ENCODE data around the gene TJP3.
A peak's percentile ranks its signal among the peaks of the same experiment; 100 is the strongest.

The TJP3 gene

DNA sequence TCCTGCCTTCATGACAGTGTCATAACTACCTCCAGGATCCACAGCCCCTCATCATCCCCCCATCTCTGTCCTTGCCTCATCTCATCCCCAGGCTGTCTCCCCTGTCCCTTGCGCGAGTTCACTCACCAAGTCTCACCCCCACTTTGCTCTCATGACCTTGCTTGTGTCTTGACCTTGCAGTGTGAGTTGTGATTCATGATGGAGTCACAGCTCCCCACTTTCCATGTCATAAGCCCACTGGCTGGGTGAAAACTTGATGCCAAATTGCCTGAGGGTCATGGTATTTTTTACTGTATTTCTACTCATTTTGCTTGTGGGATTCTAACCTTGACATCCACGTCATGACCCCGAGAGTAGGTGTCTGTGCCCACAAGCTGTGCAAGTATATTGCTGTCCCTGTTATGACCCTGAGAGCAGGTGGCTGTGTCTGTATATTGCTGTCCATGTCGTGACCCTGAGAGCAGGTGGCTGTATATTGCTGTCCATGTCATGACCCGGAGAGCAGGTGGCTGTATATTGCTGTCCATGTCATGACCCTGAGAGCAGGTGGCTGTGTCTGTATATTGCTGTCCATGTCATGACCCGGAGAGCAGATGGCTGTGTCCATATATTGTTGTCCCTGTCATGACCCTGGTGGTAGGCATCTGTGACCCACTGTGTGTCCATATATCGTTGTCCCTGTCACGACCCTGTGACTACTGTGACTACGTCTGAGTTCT lies 29.5 kb downstream of the TJP3 start:
- no peak overlapping the region for H3K27ac ChIP-seq (ENCODE audit: low read depth, low read length)
- H3K4me2 ChIP-seq (ENCODE audit: low read length), result no peak overlapping the region
- H3K4me3 ChIP-seq (ENCODE audit: low read length), result no peak overlapping the region
- H4K20me1 ChIP-seq (ENCODE audit: control insufficient read depth, insufficient read depth, low read depth, low read length), result no peaks in the 10 kb centered on the region
- H3K9me2 ChIP-seq (replicated peaks; ENCODE audit: control insufficient read depth, low read length), result no peaks in the 10 kb centered on the region
- H3F3A ChIP-seq (ENCODE audit: control insufficient read depth, insufficient read depth), result no peaks in the 10 kb centered on the region
- no peaks in the 10 kb centered on the region for H3K4me1 ChIP-seq (ENCODE audit: control insufficient read depth, low read length)
- no peaks in the 10 kb centered on the region for H3K9me3 ChIP-seq (ENCODE audit: control insufficient read depth, insufficient read depth, low read length)
- H3K27me3 ChIP-seq (ENCODE audit: control insufficient read depth, low read length), result no peaks in the 10 kb centered on the region
- H3K79me2 ChIP-seq (ENCODE audit: control insufficient read depth, low read length), result no peaks in the 10 kb centered on the region
- no peaks in the 10 kb centered on the region for H3K36me3 ChIP-seq (ENCODE audit: control insufficient read depth, low read length)
- TF ChIP-seq, protein P1, sequence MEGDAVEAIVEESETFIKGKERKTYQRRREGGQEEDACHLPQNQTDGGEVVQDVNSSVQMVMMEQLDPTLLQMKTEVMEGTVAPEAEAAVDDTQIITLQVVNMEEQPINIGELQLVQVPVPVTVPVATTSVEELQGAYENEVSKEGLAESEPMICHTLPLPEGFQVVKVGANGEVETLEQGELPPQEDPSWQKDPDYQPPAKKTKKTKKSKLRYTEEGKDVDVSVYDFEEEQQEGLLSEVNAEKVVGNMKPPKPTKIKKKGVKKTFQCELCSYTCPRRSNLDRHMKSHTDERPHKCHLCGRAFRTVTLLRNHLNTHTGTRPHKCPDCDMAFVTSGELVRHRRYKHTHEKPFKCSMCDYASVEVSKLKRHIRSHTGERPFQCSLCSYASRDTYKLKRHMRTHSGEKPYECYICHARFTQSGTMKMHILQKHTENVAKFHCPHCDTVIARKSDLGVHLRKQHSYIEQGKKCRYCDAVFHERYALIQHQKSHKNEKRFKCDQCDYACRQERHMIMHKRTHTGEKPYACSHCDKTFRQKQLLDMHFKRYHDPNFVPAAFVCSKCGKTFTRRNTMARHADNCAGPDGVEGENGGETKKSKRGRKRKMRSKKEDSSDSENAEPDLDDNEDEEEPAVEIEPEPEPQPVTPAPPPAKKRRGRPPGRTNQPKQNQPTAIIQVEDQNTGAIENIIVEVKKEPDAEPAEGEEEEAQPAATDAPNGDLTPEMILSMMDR (IDR thresholded peaks at IDR 0.05; ENCODE audit: low read depth, low read length, poor library complexity, severe bottlenecking), result no peak
- no peak for TF ChIP-seq EZH2phosphoT487 (IDR thresholded peaks at IDR 0.05; ENCODE audit: borderline replicate concordance, low read length)

DNA sequence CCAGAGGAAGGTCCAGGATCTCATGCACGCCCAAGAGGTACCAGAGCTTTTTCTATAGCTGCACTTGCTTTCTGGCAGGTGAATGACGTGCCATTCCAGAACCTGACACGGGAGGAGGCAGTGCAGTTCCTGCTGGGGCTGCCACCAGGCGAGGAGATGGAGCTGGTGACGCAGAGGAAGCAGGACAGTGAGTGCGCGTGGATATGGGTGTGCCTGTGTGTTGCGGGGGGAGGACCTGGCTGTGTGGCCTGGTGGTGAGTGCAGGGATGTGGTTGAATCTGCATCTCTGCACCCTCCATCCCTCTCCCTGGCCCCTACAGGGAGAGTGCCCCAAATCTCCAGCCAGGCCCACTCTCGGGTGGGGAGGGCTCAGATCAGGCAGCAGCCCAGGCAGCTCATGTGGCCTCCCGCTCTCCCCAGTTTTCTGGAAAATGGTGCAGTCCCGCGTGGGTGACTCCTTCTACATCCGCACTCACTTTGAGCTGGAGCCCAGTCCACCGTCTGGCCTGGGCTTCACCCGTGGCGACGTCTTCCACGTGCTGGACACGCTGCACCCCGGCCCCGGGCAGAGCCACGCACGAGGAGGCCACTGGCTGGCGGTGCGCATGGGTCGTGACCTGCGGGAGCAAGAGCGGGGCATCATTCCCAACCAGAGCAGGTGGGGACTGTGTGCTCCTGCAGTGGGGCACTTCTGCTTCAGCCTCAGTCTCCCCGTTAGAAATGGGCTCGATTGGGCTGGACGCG lies 30.5 kb downstream of the TJP3 start:
- Histone ChIP-seq H3K4me1 (ENCODE audit: control insufficient read depth, low read length) (peaks cover 3% of the 10 kb centered on the region), H4K20me1 (ENCODE audit: control insufficient read depth, insufficient read depth, low read depth, low read length) (no peaks in the 10 kb centered on the region), H3F3A (ENCODE audit: control insufficient read depth, insufficient read depth) (no peaks in the 10 kb centered on the region), H3K9me2 (replicated peaks; ENCODE audit: control insufficient read depth, low read length) (no peaks in the 10 kb centered on the region), H3K4me2 (ENCODE audit: low read length) (no peak overlapping the region), H3K9me3 (ENCODE audit: control insufficient read depth, insufficient read depth, low read length) (peaks cover 3% of the 10 kb centered on the region; the same call in 1 of the 2 replicates), H3K27ac (ENCODE audit: low read depth, low read length) (no peak overlapping the region), H3K4me3 (ENCODE audit: low read length) (no peak overlapping the region), H3K27me3 (ENCODE audit: control insufficient read depth, low read length) (no peaks in the 10 kb centered on the region), H3K36me3 (ENCODE audit: control insufficient read depth, low read length) (no peaks in the 10 kb centered on the region), H3K79me2 (ENCODE audit: control insufficient read depth, low read length) (no peaks in the 10 kb centered on the region)
- no peak for TF ChIP-seq EZH2phosphoT487 (IDR thresholded peaks at IDR 0.05; ENCODE audit: borderline replicate concordance, low read length)

DNA sequence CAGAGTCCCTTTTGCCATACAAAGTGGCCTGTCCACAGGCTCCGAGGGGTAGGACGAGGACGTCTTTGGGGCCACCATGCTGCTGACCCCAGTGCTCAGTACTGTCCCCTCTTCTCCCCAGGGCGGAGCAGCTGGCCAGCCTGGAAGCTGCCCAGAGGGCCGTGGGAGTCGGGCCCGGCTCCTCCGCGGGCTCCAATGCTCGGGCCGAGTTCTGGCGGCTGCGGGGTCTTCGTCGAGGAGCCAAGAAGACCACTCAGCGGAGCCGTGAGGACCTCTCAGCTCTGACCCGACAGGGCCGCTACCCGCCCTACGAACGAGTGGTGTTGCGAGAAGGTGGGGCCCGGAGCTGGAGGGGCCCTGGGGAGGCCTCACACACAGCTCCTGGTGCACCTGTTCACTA lies 32.2 kb downstream of the TJP3 start:
- Histone ChIP-seq H3K27ac (ENCODE audit: low read depth, low read length) (no peak overlapping the region), H3K9me3 (ENCODE audit: control insufficient read depth, insufficient read depth, low read length) (peaks cover 3% of the 10 kb centered on the region; the same call in 1 of the 2 replicates), H3K79me2 (ENCODE audit: control insufficient read depth, low read length) (no peaks in the 10 kb centered on the region), H3K36me3 (ENCODE audit: control insufficient read depth, low read length) (no peaks in the 10 kb centered on the region), H3F3A (ENCODE audit: control insufficient read depth, insufficient read depth) (no peaks in the 10 kb centered on the region), H4K20me1 (ENCODE audit: control insufficient read depth, insufficient read depth, low read depth, low read length) (no peaks in the 10 kb centered on the region), H3K9me2 (replicated peaks; ENCODE audit: control insufficient read depth, low read length) (no peaks in the 10 kb centered on the region), H3K4me1 (ENCODE audit: control insufficient read depth, low read length) (peaks cover 6% of the 10 kb centered on the region), H3K4me3 (ENCODE audit: low read length) (no peak overlapping the region), H3K4me2 (ENCODE audit: low read length) (no peak overlapping the region), H3K27me3 (ENCODE audit: control insufficient read depth, low read length) (no peaks in the 10 kb centered on the region)
- no peak for TF ChIP-seq EZH2phosphoT487 (IDR thresholded peaks at IDR 0.05; ENCODE audit: borderline replicate concordance, low read length)
- TF ChIP-seq, protein P1 (IDR thresholded peaks at IDR 0.05; ENCODE audit: low read depth, low read length, poor library complexity, severe bottlenecking), result no peak

DNA sequence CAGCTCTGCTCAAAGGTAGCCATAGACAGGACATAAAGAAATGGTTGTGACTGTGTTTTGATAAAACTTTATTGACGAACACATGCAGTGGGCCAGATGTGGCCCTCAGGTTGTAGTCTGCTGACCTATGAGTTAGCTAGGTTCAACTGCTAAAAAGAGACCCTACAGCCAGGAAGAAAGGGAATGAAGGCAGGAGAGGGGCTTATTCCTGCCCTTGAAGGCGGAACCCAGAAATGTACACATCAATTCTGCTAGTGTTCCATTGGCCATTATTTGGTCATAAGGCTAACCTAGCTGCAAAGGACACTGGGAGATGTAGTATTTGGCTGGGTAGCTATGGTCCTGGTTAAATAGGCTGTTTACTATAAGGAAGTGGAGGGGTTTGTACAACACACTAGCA lies 35.3 kb downstream of the TJP3 start:
- TF ChIP-seq, protein P1 (IDR thresholded peaks at IDR 0.05; ENCODE audit: low read depth, low read length, poor library complexity, severe bottlenecking), result no peak
- no peak for TF ChIP-seq EZH2phosphoT487 (IDR thresholded peaks at IDR 0.05; ENCODE audit: borderline replicate concordance, low read length)
- no peaks in the 10 kb centered on the region for H3K79me2 ChIP-seq (ENCODE audit: control insufficient read depth, low read length)
- H3K27ac ChIP-seq (ENCODE audit: low read depth, low read length), result no peak overlapping the region
- H3K36me3 ChIP-seq (ENCODE audit: control insufficient read depth, low read length), result no peaks in the 10 kb centered on the region
- H4K20me1 ChIP-seq (ENCODE audit: control insufficient read depth, insufficient read depth, low read depth, low read length), result no peaks in the 10 kb centered on the region
- no peaks in the 10 kb centered on the region for H3F3A ChIP-seq (ENCODE audit: control insufficient read depth, insufficient read depth)
- peaks cover 3% of the 10 kb centered on the region; the same call in 1 of the 2 replicates for H3K9me3 ChIP-seq (ENCODE audit: control insufficient read depth, insufficient read depth, low read length)
- H3K27me3 ChIP-seq (ENCODE audit: control insufficient read depth, low read length), result no peaks in the 10 kb centered on the region
- peak overlapping the region; percentile 4; the same call in 1 of the 2 replicates for H3K4me2 ChIP-seq (ENCODE audit: low read length)
- no peaks in the 10 kb centered on the region for H3K9me2 ChIP-seq (replicated peaks; ENCODE audit: control insufficient read depth, low read length)
- peaks cover 6% of the 10 kb centered on the region for H3K4me1 ChIP-seq (ENCODE audit: control insufficient read depth, low read length)
- no peak overlapping the region for H3K4me3 ChIP-seq (ENCODE audit: low read length)

Measured in DOHH2 (cell line).